ENCODE results near the gene CCDC182.

Gene CCDC182

DNA sequence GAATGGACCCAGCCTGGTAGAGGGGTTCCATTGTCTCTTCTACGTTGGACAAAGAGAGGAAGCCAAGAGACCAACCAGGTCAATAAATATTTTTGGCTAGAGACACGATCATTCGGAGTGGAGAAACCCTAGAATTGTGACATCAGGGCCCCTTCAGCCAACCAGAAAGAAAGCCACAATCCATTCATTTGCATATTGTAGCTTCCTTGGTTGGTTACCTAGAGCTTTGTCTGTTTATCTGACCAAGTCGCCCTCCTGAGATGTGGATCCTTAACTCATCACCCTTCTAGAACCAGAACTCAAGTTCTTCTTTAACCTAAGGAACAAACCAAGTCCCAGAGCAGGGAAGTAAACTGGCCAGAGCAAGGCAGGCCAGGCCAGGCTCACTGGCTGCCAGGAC, at the start of gene CCDC182:
CCDC182 (minus strand) TSS at position 58 of the 400 bp plus-strand sequence; CDS start at position 31, 27 bp downstream.
- DNase-seq (ENCODE audit: low read depth): no peak
- H3K4me3 ChIP-seq (ENCODE audit: low read depth, low read length): no peak within 1 kb of the TSS
- TF ChIP-seq, protein P1, sequence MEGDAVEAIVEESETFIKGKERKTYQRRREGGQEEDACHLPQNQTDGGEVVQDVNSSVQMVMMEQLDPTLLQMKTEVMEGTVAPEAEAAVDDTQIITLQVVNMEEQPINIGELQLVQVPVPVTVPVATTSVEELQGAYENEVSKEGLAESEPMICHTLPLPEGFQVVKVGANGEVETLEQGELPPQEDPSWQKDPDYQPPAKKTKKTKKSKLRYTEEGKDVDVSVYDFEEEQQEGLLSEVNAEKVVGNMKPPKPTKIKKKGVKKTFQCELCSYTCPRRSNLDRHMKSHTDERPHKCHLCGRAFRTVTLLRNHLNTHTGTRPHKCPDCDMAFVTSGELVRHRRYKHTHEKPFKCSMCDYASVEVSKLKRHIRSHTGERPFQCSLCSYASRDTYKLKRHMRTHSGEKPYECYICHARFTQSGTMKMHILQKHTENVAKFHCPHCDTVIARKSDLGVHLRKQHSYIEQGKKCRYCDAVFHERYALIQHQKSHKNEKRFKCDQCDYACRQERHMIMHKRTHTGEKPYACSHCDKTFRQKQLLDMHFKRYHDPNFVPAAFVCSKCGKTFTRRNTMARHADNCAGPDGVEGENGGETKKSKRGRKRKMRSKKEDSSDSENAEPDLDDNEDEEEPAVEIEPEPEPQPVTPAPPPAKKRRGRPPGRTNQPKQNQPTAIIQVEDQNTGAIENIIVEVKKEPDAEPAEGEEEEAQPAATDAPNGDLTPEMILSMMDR (conservative IDR thresholded peaks at IDR 0.05; ENCODE audit: low read depth, low read length): no peak

DNA sequence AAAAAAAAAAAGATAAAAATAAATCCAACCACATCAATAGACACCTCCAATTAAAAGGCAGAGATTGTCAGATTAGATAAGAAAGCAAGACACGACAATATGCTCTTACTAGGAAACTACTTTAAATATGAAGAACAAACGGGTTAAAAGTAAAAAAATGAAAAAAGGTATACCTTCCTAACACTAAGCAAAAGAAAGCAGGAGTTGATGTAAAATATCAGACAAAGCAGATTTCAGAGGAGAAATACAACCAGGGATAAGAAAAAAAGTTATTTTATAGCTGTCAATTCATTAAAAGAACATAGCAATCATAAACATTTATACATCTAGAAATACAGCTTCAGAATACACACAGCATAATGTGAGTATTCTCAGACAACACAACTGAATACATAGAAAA, 49.7 kb upstream of the CCDC182 start:
- H3K4me3 ChIP-seq (ENCODE audit: low read depth, low read length): no peak overlapping the region
- TF ChIP-seq, protein P1 (conservative IDR thresholded peaks at IDR 0.05; ENCODE audit: low read depth, low read length): no peak
- no peak for DNase-seq (ENCODE audit: low read depth)

DNA sequence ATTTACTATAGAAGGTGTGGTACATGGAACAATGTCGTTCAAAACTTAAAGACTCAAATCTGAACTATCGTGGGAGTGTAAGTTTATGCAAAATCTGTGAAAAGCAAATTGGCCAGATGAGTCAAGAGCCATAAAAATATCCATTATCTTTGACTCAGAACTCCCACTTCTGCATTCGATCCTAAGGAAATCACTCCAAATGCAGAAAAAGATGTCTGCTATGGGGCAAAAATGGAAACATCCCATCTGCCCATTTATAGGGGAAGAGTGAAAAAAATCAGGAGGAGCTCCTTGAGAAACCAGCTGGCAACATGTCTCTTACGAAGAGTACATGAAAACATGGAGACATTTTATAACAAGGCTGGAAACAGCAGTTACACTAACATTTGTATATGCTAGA, 43.6 kb upstream of the CCDC182 start:
- H3K4me3 ChIP-seq (ENCODE audit: low read depth, low read length): no peak overlapping the region
- TF ChIP-seq, protein P1 (conservative IDR thresholded peaks at IDR 0.05; ENCODE audit: low read depth, low read length): no peak
- DNase-seq (ENCODE audit: low read depth): no peak

DNA sequence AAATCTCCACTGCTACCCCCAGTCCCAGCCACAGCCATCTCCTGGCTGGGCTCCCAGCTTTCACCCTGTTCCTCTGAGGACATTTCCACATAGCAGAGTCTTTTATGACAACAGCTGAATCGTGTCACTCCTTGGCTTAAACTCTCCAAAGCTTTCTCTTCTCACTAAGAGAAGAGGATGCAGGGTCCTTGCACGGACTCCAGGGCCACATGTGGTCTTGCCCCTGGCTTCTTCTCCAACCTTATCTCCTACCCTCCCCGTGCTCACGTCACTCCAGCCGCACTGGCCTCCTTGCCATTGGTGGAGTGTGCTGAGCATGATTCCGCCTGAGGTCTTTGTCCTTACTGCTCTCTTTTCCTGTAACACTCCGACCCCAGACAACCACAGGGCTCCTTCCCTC, 39.9 kb upstream of the CCDC182 start:
- H3K4me3 ChIP-seq (ENCODE audit: low read depth, low read length): no peak overlapping the region
- DNase-seq (ENCODE audit: low read depth): peak; percentile 4
- TF ChIP-seq, protein P1 (conservative IDR thresholded peaks at IDR 0.05; ENCODE audit: low read depth, low read length): no peak

DNA sequence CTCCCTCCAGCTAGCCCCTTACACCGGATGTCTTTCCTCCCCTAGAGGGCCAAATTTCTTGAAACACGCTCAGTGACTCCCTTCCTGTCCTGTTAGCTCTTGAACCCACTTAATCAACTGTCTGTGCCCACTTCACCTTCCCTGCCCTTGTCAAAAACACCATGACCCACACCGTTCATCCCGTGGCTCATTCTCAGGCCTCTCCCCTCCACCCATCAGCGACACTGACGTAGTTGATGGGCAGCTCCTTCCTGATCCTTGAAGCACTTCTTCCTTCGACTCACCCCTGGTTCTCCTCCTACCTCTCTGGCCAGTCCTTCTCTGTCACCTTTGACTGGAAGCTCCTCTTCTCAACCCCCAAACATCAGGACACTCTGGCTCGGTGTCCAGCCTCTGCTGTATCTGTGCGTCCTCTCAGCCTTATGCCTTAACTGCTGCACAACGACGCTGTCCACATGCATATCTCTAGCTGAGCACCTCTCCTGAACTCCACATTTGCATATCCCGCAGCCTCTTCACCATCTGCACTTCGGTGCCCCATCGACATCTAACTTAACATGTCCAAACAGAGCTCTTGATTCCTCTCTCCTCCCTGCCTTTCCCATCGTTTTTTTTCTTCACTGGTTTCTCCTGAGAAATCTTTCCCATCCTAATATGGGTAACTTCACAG, 39.3 kb upstream of the CCDC182 start:
- no peak for DNase-seq (ENCODE audit: low read depth)
- H3K4me3 ChIP-seq (ENCODE audit: low read depth, low read length): no peak overlapping the region
- TF ChIP-seq, protein P1 (conservative IDR thresholded peaks at IDR 0.05; ENCODE audit: low read depth, low read length): no peak

DNA sequence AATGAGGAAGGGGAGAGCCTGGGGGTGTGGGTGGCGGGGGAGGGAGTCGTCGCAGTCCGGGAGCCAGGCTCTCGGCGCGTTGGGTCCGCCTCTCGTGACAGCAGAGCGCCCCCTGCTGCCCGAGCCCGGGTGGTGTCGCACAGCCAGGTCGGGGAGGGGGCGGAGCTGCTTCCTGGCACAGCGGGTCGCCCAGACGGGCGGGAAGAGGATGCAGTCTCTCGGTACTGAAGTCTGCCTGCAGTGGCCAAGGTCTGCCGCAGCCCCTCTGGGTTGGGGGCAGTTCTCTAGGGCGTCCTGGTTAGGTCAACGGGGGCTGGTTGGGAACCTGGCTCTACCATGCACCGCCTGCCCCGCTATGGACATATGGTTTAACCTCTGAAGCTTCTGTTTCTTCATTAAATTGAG, 38.2 kb upstream of the CCDC182 start:
- H3K4me3 ChIP-seq (ENCODE audit: low read depth, low read length): no peak overlapping the region
- peak; percentile 60 for DNase-seq (ENCODE audit: low read depth)
- TF ChIP-seq, protein P1 (conservative IDR thresholded peaks at IDR 0.05; ENCODE audit: low read depth, low read length): peak; percentile 75

Measured in choroid plexus epithelial cell (primary cell).